ENCODE measurements around the gene PRKCE. TPM values are rescaled to one million over a fixed set of nuclear protein-coding genes. Genes with fewer than 3 reads are reported as not detected.

Gene PRKCE
- total RNA-seq, 1 experiment from 2014 or later, result 1.3 TPM

DNA sequence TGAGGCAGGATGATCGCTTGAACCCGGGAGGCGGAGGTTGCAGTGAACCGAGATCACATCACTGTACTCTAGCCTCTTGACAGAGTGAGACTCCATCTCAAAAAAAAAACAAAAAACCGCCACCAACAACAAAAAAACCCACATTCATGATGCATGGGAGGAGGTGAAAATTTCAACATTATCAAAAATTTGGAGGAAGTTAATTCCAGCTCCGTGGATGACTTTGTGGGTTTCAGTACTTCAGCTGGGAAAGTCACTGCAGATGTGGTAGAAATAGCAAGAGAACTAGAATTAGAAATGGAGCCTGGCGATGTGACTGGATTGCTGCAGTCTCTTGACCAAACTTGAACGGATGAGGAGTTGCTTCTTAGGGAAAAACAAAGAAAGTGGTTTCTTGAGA is 74.3 kb downstream of the PRKCE start:
- TF ChIP-seq, protein P1, sequence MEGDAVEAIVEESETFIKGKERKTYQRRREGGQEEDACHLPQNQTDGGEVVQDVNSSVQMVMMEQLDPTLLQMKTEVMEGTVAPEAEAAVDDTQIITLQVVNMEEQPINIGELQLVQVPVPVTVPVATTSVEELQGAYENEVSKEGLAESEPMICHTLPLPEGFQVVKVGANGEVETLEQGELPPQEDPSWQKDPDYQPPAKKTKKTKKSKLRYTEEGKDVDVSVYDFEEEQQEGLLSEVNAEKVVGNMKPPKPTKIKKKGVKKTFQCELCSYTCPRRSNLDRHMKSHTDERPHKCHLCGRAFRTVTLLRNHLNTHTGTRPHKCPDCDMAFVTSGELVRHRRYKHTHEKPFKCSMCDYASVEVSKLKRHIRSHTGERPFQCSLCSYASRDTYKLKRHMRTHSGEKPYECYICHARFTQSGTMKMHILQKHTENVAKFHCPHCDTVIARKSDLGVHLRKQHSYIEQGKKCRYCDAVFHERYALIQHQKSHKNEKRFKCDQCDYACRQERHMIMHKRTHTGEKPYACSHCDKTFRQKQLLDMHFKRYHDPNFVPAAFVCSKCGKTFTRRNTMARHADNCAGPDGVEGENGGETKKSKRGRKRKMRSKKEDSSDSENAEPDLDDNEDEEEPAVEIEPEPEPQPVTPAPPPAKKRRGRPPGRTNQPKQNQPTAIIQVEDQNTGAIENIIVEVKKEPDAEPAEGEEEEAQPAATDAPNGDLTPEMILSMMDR (conservative IDR thresholded peaks at IDR 0.05), result no peak
- no peaks in the 10 kb centered on the region for H3K27me3 ChIP-seq (ENCODE audit: insufficient read depth, low read length)
- no peak overlapping the region for H3K18ac ChIP-seq (ENCODE audit: insufficient read length, low read depth, low read length)

More for the DNA sequence above, 74.3 kb downstream of the PRKCE start:
- Histone ChIP-seq H3K4ac (ENCODE audit: low read depth, low read length) (no peak overlapping the region), H2BK20ac (ENCODE audit: low read depth, low read length, poor library complexity, severe bottlenecking) (no peak overlapping the region), H3K79me2 (ENCODE audit: insufficient read depth, low read length) (no peaks in the 10 kb centered on the region), H3K14ac (ENCODE audit: insufficient read depth, low read length) (no peak overlapping the region), H2AFZ (ENCODE audit: low read length) (no peak overlapping the region), H3K9me3 (ENCODE audit: control insufficient read depth, low read depth, low read length) (no peaks in the 10 kb centered on the region), H3K27ac (ENCODE audit: insufficient read length, low read depth, low read length) (no peak overlapping the region), H4K91ac (ENCODE audit: insufficient read length, low read depth, low read length) (no peak overlapping the region), H2BK120ac (ENCODE audit: low read depth, low read length, poor library complexity, severe bottlenecking) (no peak overlapping the region), H3K79me1 (ENCODE audit: insufficient read depth, low read depth, low read length, poor library complexity, severe bottlenecking) (no peaks in the 10 kb centered on the region), H2BK12ac (ENCODE audit: insufficient read length, low read depth, low read length) (no peak overlapping the region), H3K23me2 (ENCODE audit: insufficient read length, low read depth, low read length, poor library complexity, severe bottlenecking) (no peaks in the 10 kb centered on the region), H3K9ac (ENCODE audit: extremely low read depth, insufficient read length, low read length) (no peak overlapping the region), H3T11ph (ENCODE audit: low read length) (no peak overlapping the region), H4K5ac (ENCODE audit: insufficient read length, low read depth, low read length) (no peak overlapping the region), H3K23ac (ENCODE audit: insufficient read length, low read depth, low read length) (no peak overlapping the region), H2AK5ac (ENCODE audit: insufficient read length, low read length) (no peak overlapping the region), H3K4me2 (ENCODE audit: insufficient read depth, insufficient read length, low read length) (no peak overlapping the region), H2BK5ac (ENCODE audit: insufficient read length, low read length) (no peak overlapping the region), H3K56ac (ENCODE audit: insufficient read length, low read depth, low read length) (no peak overlapping the region), H3K4me1 (ENCODE audit: insufficient read depth, low read length) (no peaks in the 10 kb centered on the region), H4K8ac (replicated peaks; ENCODE audit: insufficient read length, low read depth, low read length) (no peak overlapping the region), H4K20me1 (ENCODE audit: control insufficient read depth, insufficient read depth, insufficient read length) (no peaks in the 10 kb centered on the region), H2BK15ac (ENCODE audit: low read depth, low read length) (no peak overlapping the region)
- no peaks in the 10 kb centered on the region for H3K36me3 Mint-ChIP-seq (ENCODE audit: insufficient read depth in 1 of 3, low read depth in 3 of 3)
- H3K9me3 Mint-ChIP-seq, result no peaks in the 10 kb centered on the region
- no CpG with 5 or more reads among the region's 8 CpGs for WGBS (ENCODE audit: extremely low coverage, insufficient read length, low lambda C conversion rate)
- 0 out of 2 replicates have a peak, but pooled peaks cover 2% of the 10 kb centered on the region for H3K27me3 Mint-ChIP-seq (ENCODE audit: low read depth)
- DNase-seq, result no peak
- no peak overlapping the region for H3K4me3 Mint-ChIP-seq
- H3K27ac Mint-ChIP-seq, result no peak overlapping the region
- H3K4me1 Mint-ChIP-seq, result peaks cover 13 to 15% of the 10 kb centered on the region in 2 experiments
